OCI-M2 (cell line): Measurements from ENCODE around the gene GPR107.

Source experiments
- DNase-seq: peaks from one replicate; lab custom pipeline; 2025; ENCODE audit not compliant: unreplicated experiment; lab: John Stamatoyannopoulos, UW

Gene GPR107

GRCh38 chr9:130107234-130107861, 53.6 kb downstream of the GPR107 start:
- DNase-seq = peak; percentile 43

- DNase-seq = no peak
Measured at GRCh38 chr9:130107955-130108354, 54.2 kb downstream of the GPR107 start.

- no peak for DNase-seq
Measured at GRCh38 chr9:130110166-130110565, 56.5 kb downstream of the GPR107 start.

GRCh38 chr9:130110596-130111021, 56.9 kb downstream of the GPR107 start:
- DNase-seq = no peak

GRCh38 chr9:130111786-130112537, 58.3 kb downstream of the GPR107 start:
- DNase-seq = no peak

- DNase-seq = no peak
Measured at GRCh38 chr9:130112538-130113151, 58.9 kb downstream of the GPR107 start.

GRCh38 chr9:130114741-130115140, 61.0 kb downstream of the GPR107 start:
- DNase-seq = no peak

- no peak for DNase-seq
Measured at GRCh38 chr9:130116346-130116745, 62.6 kb downstream of the GPR107 start.

GRCh38 chr9:130117376-130117775, 63.7 kb downstream of the GPR107 start:
- DNase-seq = no peak

- no peak for DNase-seq
Measured at GRCh38 chr9:130117816-130118632, 64.3 kb downstream of the GPR107 start.

- no peak for DNase-seq
Measured at GRCh38 chr9:130118841-130119518, 65.3 kb downstream of the GPR107 start.

GRCh38 chr9:130119519-130120298, 66.0 kb downstream of the GPR107 start:
- DNase-seq = no peak

- DNase-seq = no peak
Measured at GRCh38 chr9:130120299-130120587, 66.5 kb downstream of the GPR107 start.

- no peak for DNase-seq
Measured at GRCh38 chr9:130120832-130121231, 67.1 kb downstream of the GPR107 start.

GRCh38 chr9:130122456-130122855, 68.8 kb downstream of the GPR107 start:
- DNase-seq = no peak

GRCh38 chr9:130124085-130124860, 70.6 kb downstream of the GPR107 start:
- no peak for DNase-seq

- DNase-seq = no peak
Measured at GRCh38 chr9:130126721-130127433, 73.2 kb downstream of the GPR107 start.

- no peak for DNase-seq
Measured at GRCh38 chr9:130128251-130128650, 74.5 kb downstream of the GPR107 start.
